ENCODE measurements around the gene CDH4.

The CDH4 gene

GRCh38 chr20:61922936-61923335 is 670.9 kb downstream of the CDH4 start:
- Histone ChIP-seq H2BK12ac (ENCODE audit: low read length) (no peak overlapping the region), H3K18ac (ENCODE audit: low read length) (no peak overlapping the region), H3K4me1 (ENCODE audit: control insufficient read depth in 1 of 2, insufficient read depth in 2 of 2, low read length in 2 of 2) (no peaks in the 10 kb centered on the region), H3K79me1 (ENCODE audit: low read length) (no peaks in the 10 kb centered on the region), H3K14ac (ENCODE audit: low read length) (no peak overlapping the region), H3K4me2 (ENCODE audit: low read length) (no peak overlapping the region), H2AFZ (ENCODE audit: insufficient read depth, low read length, poor library complexity) (no peak overlapping the region), H3K4ac (ENCODE audit: low read depth, low read length) (no peak overlapping the region), H3K79me2 (ENCODE audit: control insufficient read depth, insufficient read depth, low read length, poor library complexity) (no peaks in the 10 kb centered on the region), H4K12ac (ENCODE audit: low read depth, low read length) (no peak overlapping the region), H3K27ac (ENCODE audit: low read depth, low read length) (no peak overlapping the region), H3K9ac (ENCODE audit: low read length) (no peak overlapping the region), H3K36me3 (ENCODE audit: control insufficient read depth in 1 of 2, insufficient read depth in 2 of 2, low read length in 2 of 2) (no peaks in the 10 kb centered on the region), H2BK5ac (ENCODE audit: low read depth, low read length, poor library complexity) (no peak overlapping the region), H4K8ac (ENCODE audit: low read depth, low read length) (no peak overlapping the region), H3K27me3 (ENCODE audit: insufficient read depth, low read length) (no peaks in the 10 kb centered on the region), H3K9me3 (ENCODE audit: insufficient read depth, low read depth, low read length) (peaks cover 31% of the 10 kb centered on the region), H4K91ac (ENCODE audit: low read depth, low read length) (no peak overlapping the region), H2BK120ac (ENCODE audit: insufficient read depth, low read length, poor library complexity) (no peak overlapping the region), H2AK5ac (ENCODE audit: low read length) (no peak overlapping the region), H3K4me3 (ENCODE audit: low read depth, low read length) (no peak overlapping the region), H3K23ac (ENCODE audit: low read length) (no peak overlapping the region)
- no CpG with 5 or more reads among the region's 8 CpGs for WGBS (ENCODE audit: extremely low coverage, insufficient coverage, insufficient read length)
- DNase-seq, result no peak

- H3K9ac ChIP-seq (ENCODE audit: low read length), result no peak overlapping the region
- H4K12ac ChIP-seq (ENCODE audit: low read depth, low read length), result no peak overlapping the region
- H3K4ac ChIP-seq (ENCODE audit: low read depth, low read length), result no peak overlapping the region
- H3K4me1 ChIP-seq (ENCODE audit: control insufficient read depth in 1 of 2, insufficient read depth in 2 of 2, low read length in 2 of 2), result no peaks in the 10 kb centered on the region
- no peak overlapping the region for H3K27ac ChIP-seq (ENCODE audit: low read depth, low read length)
- H2BK5ac ChIP-seq (ENCODE audit: low read depth, low read length, poor library complexity), result no peak overlapping the region
- no peak overlapping the region for H4K91ac ChIP-seq (ENCODE audit: low read depth, low read length)
- H3K9me3 ChIP-seq (ENCODE audit: insufficient read depth, low read depth, low read length), result peaks cover 27% of the 10 kb centered on the region
- H3K18ac ChIP-seq (ENCODE audit: low read length), result no peak overlapping the region
- no peak overlapping the region for H3K4me3 ChIP-seq (ENCODE audit: low read depth, low read length)
- no peak overlapping the region for H3K23ac ChIP-seq (ENCODE audit: low read length)
- H3K27me3 ChIP-seq (ENCODE audit: insufficient read depth, low read length), result no peaks in the 10 kb centered on the region
- H3K36me3 ChIP-seq (ENCODE audit: control insufficient read depth in 1 of 2, insufficient read depth in 2 of 2, low read length in 2 of 2), result no peaks in the 10 kb centered on the region
- no peak overlapping the region for H3K14ac ChIP-seq (ENCODE audit: low read length)
- no peak overlapping the region for H3K4me2 ChIP-seq (ENCODE audit: low read length)
- H2AK5ac ChIP-seq (ENCODE audit: low read length), result no peak overlapping the region
- no peak overlapping the region for H4K8ac ChIP-seq (ENCODE audit: low read depth, low read length)
- no peak for DNase-seq
- no CpG with 5 or more reads among the region's 28 CpGs for WGBS (ENCODE audit: extremely low coverage, insufficient coverage, insufficient read length)
- H2BK12ac ChIP-seq (ENCODE audit: low read length), result no peak overlapping the region
- H3K79me2 ChIP-seq (ENCODE audit: control insufficient read depth, insufficient read depth, low read length, poor library complexity), result no peaks in the 10 kb centered on the region
- no peak overlapping the region for H2BK120ac ChIP-seq (ENCODE audit: insufficient read depth, low read length, poor library complexity)
- no peaks in the 10 kb centered on the region for H3K79me1 ChIP-seq (ENCODE audit: low read length)
- H2AFZ ChIP-seq (ENCODE audit: insufficient read depth, low read length, poor library complexity), result no peak overlapping the region
These were observed 671.5 kb downstream of the CDH4 start for GRCh38 chr20:61923371-61924166.

- H4K8ac ChIP-seq (ENCODE audit: low read depth, low read length), result no peak overlapping the region
- WGBS (ENCODE audit: extremely low coverage, insufficient coverage, insufficient read length), result no CpG with 5 or more reads among the region's 19 CpGs
These were observed 672.3 kb downstream of the CDH4 start for GRCh38 chr20:61924211-61924857.

GRCh38 chr20:61924858-61925554 is 672.9 kb downstream of the CDH4 start:
- Histone ChIP-seq H3K4me2 (ENCODE audit: low read length) (no peak overlapping the region), H3K23ac (ENCODE audit: low read length) (no peak overlapping the region), H4K12ac (ENCODE audit: low read depth, low read length) (no peak overlapping the region), H3K27ac (ENCODE audit: low read depth, low read length) (no peak overlapping the region), H3K4me3 (ENCODE audit: low read depth, low read length) (no peak overlapping the region), H3K4ac (ENCODE audit: low read depth, low read length) (no peak overlapping the region), H3K79me1 (ENCODE audit: low read length) (no peaks in the 10 kb centered on the region), H3K36me3 (ENCODE audit: control insufficient read depth in 1 of 2, insufficient read depth in 2 of 2, low read length in 2 of 2) (no peaks in the 10 kb centered on the region), H2BK120ac (ENCODE audit: insufficient read depth, low read length, poor library complexity) (no peak overlapping the region), H3K79me2 (ENCODE audit: control insufficient read depth, insufficient read depth, low read length, poor library complexity) (no peaks in the 10 kb centered on the region), H3K18ac (ENCODE audit: low read length) (no peak overlapping the region), H4K8ac (ENCODE audit: low read depth, low read length) (no peak overlapping the region), H3K27me3 (ENCODE audit: insufficient read depth, low read length) (no peaks in the 10 kb centered on the region), H3K4me1 (ENCODE audit: control insufficient read depth in 1 of 2, insufficient read depth in 2 of 2, low read length in 2 of 2) (no peaks in the 10 kb centered on the region), H4K91ac (ENCODE audit: low read depth, low read length) (no peak overlapping the region), H2AFZ (ENCODE audit: insufficient read depth, low read length, poor library complexity) (no peak overlapping the region), H3K9ac (ENCODE audit: low read length) (no peak overlapping the region), H3K14ac (ENCODE audit: low read length) (no peak overlapping the region), H2BK5ac (ENCODE audit: low read depth, low read length, poor library complexity) (no peak overlapping the region), H3K9me3 (ENCODE audit: insufficient read depth, low read depth, low read length) (peaks cover 24% of the 10 kb centered on the region), H2BK12ac (ENCODE audit: low read length) (no peak overlapping the region), H2AK5ac (ENCODE audit: low read length) (no peak overlapping the region)
- WGBS (ENCODE audit: extremely low coverage, insufficient coverage, insufficient read length), result no CpG with 5 or more reads among the region's 32 CpGs
- DNase-seq, result no peak

More at GRCh38 chr20:61924211-61924857, 672.3 kb downstream of the CDH4 start:
- no peak overlapping the region for H4K91ac ChIP-seq (ENCODE audit: low read depth, low read length)
- H3K4me1 ChIP-seq (ENCODE audit: control insufficient read depth in 1 of 2, insufficient read depth in 2 of 2, low read length in 2 of 2), result no peaks in the 10 kb centered on the region
- H3K9me3 ChIP-seq (ENCODE audit: insufficient read depth, low read depth, low read length), result peaks cover 26% of the 10 kb centered on the region
- DNase-seq, result no peak
- H3K79me1 ChIP-seq (ENCODE audit: low read length), result no peaks in the 10 kb centered on the region
- no peak overlapping the region for H2AK5ac ChIP-seq (ENCODE audit: low read length)
- H3K18ac ChIP-seq (ENCODE audit: low read length), result no peak overlapping the region
- H3K23ac ChIP-seq (ENCODE audit: low read length), result no peak overlapping the region
- H3K14ac ChIP-seq (ENCODE audit: low read length), result no peak overlapping the region
- no peak overlapping the region for H3K4me3 ChIP-seq (ENCODE audit: low read depth, low read length)
- no peak overlapping the region for H3K27ac ChIP-seq (ENCODE audit: low read depth, low read length)
- H3K4ac ChIP-seq (ENCODE audit: low read depth, low read length), result no peak overlapping the region
- no peak overlapping the region for H3K9ac ChIP-seq (ENCODE audit: low read length)
- no peak overlapping the region for H4K12ac ChIP-seq (ENCODE audit: low read depth, low read length)
- H2BK120ac ChIP-seq (ENCODE audit: insufficient read depth, low read length, poor library complexity), result no peak overlapping the region
- H3K79me2 ChIP-seq (ENCODE audit: control insufficient read depth, insufficient read depth, low read length, poor library complexity), result no peaks in the 10 kb centered on the region
- no peaks in the 10 kb centered on the region for H3K36me3 ChIP-seq (ENCODE audit: control insufficient read depth in 1 of 2, insufficient read depth in 2 of 2, low read length in 2 of 2)
- H3K27me3 ChIP-seq (ENCODE audit: insufficient read depth, low read length), result no peaks in the 10 kb centered on the region
- no peak overlapping the region for H2BK12ac ChIP-seq (ENCODE audit: low read length)
- H2BK5ac ChIP-seq (ENCODE audit: low read depth, low read length, poor library complexity), result no peak overlapping the region
- no peak overlapping the region for H2AFZ ChIP-seq (ENCODE audit: insufficient read depth, low read length, poor library complexity)
- H3K4me2 ChIP-seq (ENCODE audit: low read length), result no peak overlapping the region
